CD4-positive, alpha-beta T cell (primary cell): Measurements from ENCODE around the gene SNX25. TPM values are rescaled to one million over a fixed set of nuclear protein-coding genes. Genes with fewer than 3 reads are reported as not detected.

Source experiments
- ATAC-seq: fragments of 200-7000 bp; cut with Tn5 transposase; one replicate; pipeline ENCODE4 v1.10.0; 2022; ENCODE audit warnings: mild to moderate bottlenecking; ENCODE audit not compliant: poor library complexity
- CTCF ChIA-PET: fragments of 350-600 bp; sonication (Branson Sonifier 250); formaldehyde crosslinking; loops from one replicate; lab custom pipeline; 2021; ENCODE audit warnings: antibody characterized with exemption, inconsistent platforms; lab: Charles Lee
- POLR2A ChIA-PET: fragments of 350-600 bp; sonication (Branson Sonifier 250); formaldehyde crosslinking; loops from one replicate; lab custom pipeline; 2021; ENCODE audit warnings: antibody characterized with exemption, inconsistent platforms; lab: Charles Lee
- DNase-seq, 14 experiments: peaks; one replicate each; pipeline ENCODE4 v3.0.0-alpha.2; 2013 to 2020; ENCODE audit warnings: mixed read lengths in 2 of 14
- H3K27ac ChIP-seq, 2 donors: one replicate each; pipeline versions ENCODE4 v1.5.1 to v1.7.0; 2013; ENCODE audit warnings: low read length in 2 of 2, low read depth in 1 of 2, mild to moderate bottlenecking in 1 of 2
- H3K27me3 ChIP-seq, 2 experiments: 1 replicate in 1 of 2; 2 replicates in 1 of 2; pipeline versions ENCODE4 v1.6.1 to v1.7.0; 2013; ENCODE audit warnings: low read length in 2 of 2, control low read depth in 1 of 2, mild to moderate bottlenecking in 1 of 2, moderate library complexity in 1 of 2; ENCODE audit not compliant: insufficient read depth in 2 of 2, control insufficient read depth in 1 of 2
- H3K36me3 ChIP-seq: one replicate; pipeline ENCODE4 v1.6.1; 2013; ENCODE audit warnings: low read length, control low read depth; ENCODE audit not compliant: insufficient read depth
- H3K4me1 ChIP-seq: one replicate; pipeline ENCODE4 v1.6.1; 2013; ENCODE audit warnings: low read length, control low read depth; ENCODE audit not compliant: insufficient read depth
- H3K4me3 ChIP-seq: one replicate; pipeline ENCODE4 v1.5.1; 2013; ENCODE audit warnings: mild to moderate bottlenecking, low read length, moderate library complexity
- H3K9me3 ChIP-seq, 2 experiments: 1 replicate in 1 of 2; 2 replicates in 1 of 2; pipeline versions ENCODE4 v1.6.1 to v1.7.0; 2013; ENCODE audit warnings: low read length in 2 of 2, mild to moderate bottlenecking in 2 of 2, control low read depth in 1 of 2, moderate library complexity in 1 of 2; ENCODE audit not compliant: control insufficient read depth in 1 of 2, insufficient read depth in 1 of 2
- H3K27ac Mint-ChIP-seq: one replicate; pipeline ENCODE4 v1.8.0; 2020; ENCODE audit warnings: mixed read lengths
- H3K27me3 Mint-ChIP-seq: one replicate; pipeline ENCODE4 v1.8.0; 2021; ENCODE audit warnings: mixed read lengths
- H3K36me3 Mint-ChIP-seq: one replicate; pipeline ENCODE4 v1.8.0; 2021; ENCODE audit warnings: low read depth, mixed read lengths
- H3K4me1 Mint-ChIP-seq: one replicate; pipeline ENCODE4 v1.8.0; 2021; ENCODE audit warnings: low read depth, mixed read lengths
- H3K4me3 Mint-ChIP-seq: one replicate; pipeline ENCODE4 v1.8.0; 2020; ENCODE audit warnings: mild to moderate bottlenecking, mixed read lengths
- H3K9me3 Mint-ChIP-seq: one replicate; pipeline ENCODE4 v1.8.0; 2020; ENCODE audit warnings: mixed read lengths
- intact Hi-C, 2 experiments: fragments of 100-400 bp; cut with DNase I in 1 of 2; cut with micrococcal nuclease in 1 of 2; formaldehyde crosslinking; loops; one replicate each; pipeline versions ENCODE4 v1.15.1 to v1.9.0; 2023 to 2025; cut with DNase I, micrococcal nuclease
- total RNA-seq, 174 experiments: library from RNA in 2 of 174; stranded (reverse) in 2 of 174; gene quantifications; one replicate each; pipeline ENCODE4 v1.2.3 and lab custom pipeline; 2021 to 2026
- TF ChIP-seq, protein P1 (sequence below): fragments of 200-600 bp; IDR thresholded peaks from one replicate; pipeline ENCODE4 v1.8.0; 2022; ENCODE audit warnings: antibody characterized with exemption, mild to moderate bottlenecking

SNX25 gene
- total RNA-seq, 2 experiments from 2014 or later, result 7.9 to 9.1 TPM

DNA sequence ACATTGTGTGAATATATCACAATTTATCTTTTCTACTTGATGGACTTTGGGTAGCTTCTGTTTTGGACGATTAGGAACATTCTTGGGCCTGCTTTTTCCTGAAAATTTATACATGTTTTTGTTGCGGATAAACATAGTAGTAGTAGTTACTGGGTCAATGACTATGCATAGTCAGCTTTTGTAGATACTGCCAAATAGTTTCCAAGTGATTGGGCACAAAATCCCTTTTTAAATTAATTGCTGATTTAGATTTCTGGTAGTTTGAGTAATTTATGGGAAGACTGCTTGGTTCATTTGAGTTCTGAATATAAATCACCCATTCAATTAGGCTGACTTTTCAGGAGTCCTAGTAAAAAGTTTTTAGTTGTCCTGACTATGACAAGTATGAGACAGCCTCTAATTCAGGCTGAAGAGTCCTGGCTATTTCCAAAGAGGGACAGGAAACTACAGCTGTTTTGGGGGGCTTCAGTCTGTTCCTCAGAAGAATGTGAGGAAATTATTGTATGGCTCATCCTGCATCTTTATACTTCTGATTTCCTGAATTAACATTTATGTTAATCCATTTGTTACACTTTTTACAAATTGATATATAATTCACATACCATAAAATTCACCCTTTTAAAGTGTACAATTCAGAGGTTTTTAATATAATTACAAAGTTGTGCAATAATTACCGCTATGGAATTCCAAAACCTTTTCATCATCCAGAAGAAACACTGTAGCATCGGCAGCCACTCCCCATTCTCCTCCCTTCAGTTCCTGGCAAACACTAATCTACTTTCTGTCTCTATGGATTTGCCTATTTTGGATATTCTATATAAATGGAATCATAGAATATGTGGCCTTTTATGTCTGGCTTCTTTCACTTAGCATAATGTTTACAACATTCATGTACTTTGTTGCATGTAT lies 172.1 kb downstream of the SNX25 start:
- POLR2A ChIA-PET, result no interaction called here
- no peaks in the 10 kb centered on the region for H3K9me3 ChIP-seq
- H3K27ac ChIP-seq, result no peak overlapping the region
- ATAC-seq (no peak), DNase-seq (no peak)
- peaks cover 3% of the 10 kb centered on the region for H3K4me1 ChIP-seq
- Mint-ChIP-seq H3K4me3 (no peak overlapping the region), H3K27ac (no peak overlapping the region), H3K36me3 (no peaks in the 10 kb centered on the region), H3K27me3 (peaks cover 26% of the 10 kb centered on the region), H3K4me1 (peaks cover 12% of the 10 kb centered on the region), H3K9me3 (peaks cover 5% of the 10 kb centered on the region)
- intact Hi-C loops, result no loop called here
- no peaks in the 10 kb centered on the region for H3K27me3 ChIP-seq
- TF ChIP-seq, protein P1, sequence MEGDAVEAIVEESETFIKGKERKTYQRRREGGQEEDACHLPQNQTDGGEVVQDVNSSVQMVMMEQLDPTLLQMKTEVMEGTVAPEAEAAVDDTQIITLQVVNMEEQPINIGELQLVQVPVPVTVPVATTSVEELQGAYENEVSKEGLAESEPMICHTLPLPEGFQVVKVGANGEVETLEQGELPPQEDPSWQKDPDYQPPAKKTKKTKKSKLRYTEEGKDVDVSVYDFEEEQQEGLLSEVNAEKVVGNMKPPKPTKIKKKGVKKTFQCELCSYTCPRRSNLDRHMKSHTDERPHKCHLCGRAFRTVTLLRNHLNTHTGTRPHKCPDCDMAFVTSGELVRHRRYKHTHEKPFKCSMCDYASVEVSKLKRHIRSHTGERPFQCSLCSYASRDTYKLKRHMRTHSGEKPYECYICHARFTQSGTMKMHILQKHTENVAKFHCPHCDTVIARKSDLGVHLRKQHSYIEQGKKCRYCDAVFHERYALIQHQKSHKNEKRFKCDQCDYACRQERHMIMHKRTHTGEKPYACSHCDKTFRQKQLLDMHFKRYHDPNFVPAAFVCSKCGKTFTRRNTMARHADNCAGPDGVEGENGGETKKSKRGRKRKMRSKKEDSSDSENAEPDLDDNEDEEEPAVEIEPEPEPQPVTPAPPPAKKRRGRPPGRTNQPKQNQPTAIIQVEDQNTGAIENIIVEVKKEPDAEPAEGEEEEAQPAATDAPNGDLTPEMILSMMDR, result no peak
- H3K4me3 ChIP-seq, result no peak overlapping the region
- CTCF ChIA-PET, result no interaction called here
- no peaks in the 10 kb centered on the region for H3K36me3 ChIP-seq

DNA sequence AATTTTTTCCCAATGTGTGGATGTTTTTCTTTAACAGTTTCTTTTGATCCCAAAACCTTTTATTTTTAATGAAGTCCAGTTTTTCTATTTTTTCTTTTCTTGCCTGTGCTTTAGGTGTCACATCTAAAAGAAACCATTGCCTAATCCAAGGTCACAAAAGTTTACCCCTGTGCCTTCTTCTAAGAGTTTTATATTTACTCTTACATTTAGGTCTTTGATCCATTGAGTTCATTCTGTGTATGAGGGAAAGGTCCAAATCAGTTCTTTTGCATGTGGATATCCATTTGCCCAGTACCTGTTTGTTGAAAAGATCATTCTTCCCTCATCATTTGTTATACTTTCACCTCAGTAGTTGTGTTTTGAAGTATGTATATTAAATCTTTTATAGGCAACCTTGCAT lies 173.4 kb downstream of the SNX25 start:
- H3K27me3 Mint-ChIP-seq, result peaks cover 26% of the 10 kb centered on the region
- no peaks in the 10 kb centered on the region for H3K36me3 ChIP-seq
- DNase-seq (no peak), ATAC-seq (no peak)
- no peak overlapping the region for H3K4me3 Mint-ChIP-seq
- POLR2A ChIA-PET, result no interaction called here
- H3K9me3 ChIP-seq, result no peaks in the 10 kb centered on the region
- TF ChIP-seq, protein P1, result no peak
- no peak overlapping the region for H3K27ac ChIP-seq
- H3K9me3 Mint-ChIP-seq, result peaks cover 5% of the 10 kb centered on the region
- no peaks in the 10 kb centered on the region for H3K27me3 ChIP-seq
- H3K4me1 Mint-ChIP-seq, result peaks cover 12% of the 10 kb centered on the region
- H3K36me3 Mint-ChIP-seq, result no peaks in the 10 kb centered on the region
- peaks cover 3% of the 10 kb centered on the region for H3K4me1 ChIP-seq
- H3K27ac Mint-ChIP-seq, result no peak overlapping the region
- intact Hi-C loops, result no loop called here
- no peak overlapping the region for H3K4me3 ChIP-seq
- CTCF ChIA-PET, result no interaction called here

DNA sequence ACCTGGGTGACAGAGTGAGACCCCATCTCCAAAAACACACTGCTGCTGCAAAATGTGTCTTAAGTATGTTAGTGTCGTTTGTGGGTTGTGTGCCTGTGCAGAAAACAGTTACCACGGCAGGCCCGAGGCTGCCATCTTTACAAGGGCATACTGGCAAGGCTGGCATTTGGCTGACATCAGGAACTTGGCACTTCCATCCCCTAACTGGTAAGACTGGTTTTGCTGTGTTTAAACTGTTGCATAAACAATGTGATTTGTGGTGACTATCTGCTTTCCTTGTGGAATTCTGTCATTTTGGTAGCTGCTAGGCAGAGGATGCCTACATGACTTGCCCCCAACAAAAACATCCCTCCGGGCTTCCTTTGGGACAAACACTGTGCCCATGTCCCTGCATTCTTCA lies 174.1 kb downstream of the SNX25 start:
- Mint-ChIP-seq H3K36me3 (no peaks in the 10 kb centered on the region), H3K9me3 (peaks cover 5% of the 10 kb centered on the region), H3K4me1 (peaks cover 12% of the 10 kb centered on the region), H3K27ac (no peak overlapping the region), H3K27me3 (peaks cover 26% of the 10 kb centered on the region), H3K4me3 (no peak overlapping the region)
- H3K4me3 ChIP-seq, result no peak overlapping the region
- no peaks in the 10 kb centered on the region for H3K27me3 ChIP-seq
- H3K27ac ChIP-seq, result no peak overlapping the region
- H3K36me3 ChIP-seq, result no peaks in the 10 kb centered on the region
- POLR2A ChIA-PET, result interaction anchor here (1.7 kb wide), 1 partner anchor 13 kb away, joined by 5 read pairs; the partner anchor contains the start of gene ANKRD37
- ATAC-seq (no peak), DNase-seq (no peak)
- H3K9me3 ChIP-seq, result no peaks in the 10 kb centered on the region
- TF ChIP-seq, protein P1, result no peak
- CTCF ChIA-PET, result no interaction called here
- intact Hi-C loops, result no loop called here
- H3K4me1 ChIP-seq, result peaks cover 3% of the 10 kb centered on the region
